ENCODE data around the gene VTN. TPM values are rescaled to one million over a fixed set of nuclear protein-coding genes. Genes with fewer than 3 reads are reported as not detected.

The VTN gene
- total and polyA plus RNA-seq, 4 experiments from 2014 or later: 0.28 TPM; not detected in 3

- Mint-ChIP-seq H3K4me1 (peaks cover 0 to 1% (median 0%) of the 10 kb centered on the region in 4 donors), H3K27ac (no peak overlapping the region), H3K27me3 (no peaks in the 10 kb centered on the region), H3K4me3 (no peak overlapping the region), H3K36me3 (peaks cover 34 to 75% of the 10 kb centered on the region in 2 donors), H3K9me3 (no peaks in the 10 kb centered on the region)
- no peaks in the 10 kb centered on the region for H3K27me3 ChIP-seq (ENCODE audit: insufficient read depth, low read length)
- CTCF ChIA-PET (ENCODE audit: partially characterized antibody): no interaction called here
- no peaks in the 10 kb centered on the region for H3K4me1 ChIP-seq (ENCODE audit: insufficient read depth, low read length)
- DNase-seq: no peak
- POLR2A ChIA-PET (ENCODE audit: partially characterized antibody): interaction anchor here (3.8 kb wide), 2 partner anchors 9 to 13 kb away, joined by 17 to 21 read pairs; partner anchors contain the start of genes IFT20, POLDIP2 and TNFAIP1
- H3K27ac ChIP-seq (ENCODE audit: low read depth, low read length): no peak overlapping the region
- no peak overlapping the region for H3K4me3 ChIP-seq (ENCODE audit: low read length in 2 of 2)
- H3K9me3 ChIP-seq (ENCODE audit: control insufficient read depth in 1 of 2, low read length in 2 of 2): no peaks in the 10 kb centered on the region
- peaks cover 84% of the 10 kb centered on the region for H3K36me3 ChIP-seq (ENCODE audit: insufficient read depth, low read length)
- intact Hi-C loops (cut with micrococcal nuclease): no loop called here
These were observed 25.6 kb downstream of the VTN start for GRCh38 chr17:28344435-28344901.

DNA sequence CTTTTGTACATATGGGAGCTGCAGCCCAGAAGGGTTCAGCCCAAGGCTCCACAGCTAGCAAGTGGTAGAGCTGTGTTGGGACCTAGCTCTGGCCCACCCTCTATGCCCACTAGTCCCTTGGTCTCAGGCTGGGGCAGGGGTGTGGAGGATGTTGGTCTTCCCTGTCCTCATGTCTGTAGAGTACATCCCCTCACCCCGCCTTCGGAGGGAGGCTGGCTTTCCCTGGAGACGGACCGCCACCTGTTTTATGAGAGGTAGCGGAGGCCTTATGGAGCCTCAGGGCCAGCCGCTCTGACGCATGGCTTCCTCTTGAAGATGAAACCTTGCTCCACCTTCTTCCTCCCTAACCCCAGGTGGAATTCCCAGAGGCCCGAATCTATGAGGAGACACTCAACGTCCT is 26.1 kb downstream of the VTN start:
- Mint-ChIP-seq H3K4me1 (peaks cover 0 to 5% (median under 1%) of the 10 kb centered on the region in 4 donors), H3K4me3 (no peak overlapping the region), H3K27ac (peak overlapping the region in 2 of 7 donors; percentile 29 to 46), H3K27me3 (no peaks in the 10 kb centered on the region), H3K9me3 (no peaks in the 10 kb centered on the region), H3K36me3 (peaks cover 34 to 77% of the 10 kb centered on the region in 2 donors)
- no peaks in the 10 kb centered on the region for H3K4me1 ChIP-seq (ENCODE audit: insufficient read depth, low read length)
- H3K4me3 ChIP-seq (ENCODE audit: low read length in 2 of 2): no peak overlapping the region
- ChIA-PET POLR2A (ENCODE audit: partially characterized antibody) (interaction anchor here (0.9 kb wide), 1 partner anchor 13 kb away, joined by 4 read pairs; the partner anchor contains the start of gene POLDIP2), CTCF (ENCODE audit: partially characterized antibody) (no interaction called here)
- intact Hi-C loops (cut with micrococcal nuclease): no loop called here
- no peaks in the 10 kb centered on the region for H3K9me3 ChIP-seq (ENCODE audit: control insufficient read depth in 1 of 2, low read length in 2 of 2)
- H3K36me3 ChIP-seq (ENCODE audit: insufficient read depth, low read length): peaks cover 86% of the 10 kb centered on the region
- no peaks in the 10 kb centered on the region for H3K27me3 ChIP-seq (ENCODE audit: insufficient read depth, low read length)
- no peak overlapping the region for H3K27ac ChIP-seq (ENCODE audit: low read depth, low read length)
- no peak for DNase-seq

DNA sequence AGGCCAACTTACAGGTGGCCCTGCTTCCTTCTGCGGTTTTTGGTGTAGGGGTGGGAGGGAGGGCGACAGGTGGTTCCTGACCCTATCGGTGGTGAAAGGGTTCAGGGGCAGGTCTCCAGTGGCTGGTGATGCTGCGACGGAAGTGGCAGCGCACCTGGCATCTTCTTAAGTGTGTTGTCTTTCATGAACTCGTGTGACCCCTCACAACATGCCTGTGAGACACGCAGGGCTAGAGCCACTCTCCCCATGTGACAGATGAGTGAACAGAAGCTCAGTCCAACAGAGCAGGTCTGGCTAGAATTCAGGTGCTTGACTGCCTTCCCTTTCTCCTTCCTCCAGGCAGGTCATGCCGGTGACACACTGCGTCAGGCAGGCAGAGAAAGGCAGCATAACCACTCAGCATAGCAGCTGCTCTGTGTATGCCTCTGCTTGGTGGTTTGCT is 26.6 kb downstream of the VTN start:
- Histone ChIP-seq H3K4me1 (ENCODE audit: insufficient read depth, low read length) (no peaks in the 10 kb centered on the region), H3K4me3 (ENCODE audit: low read length in 2 of 2) (no peak overlapping the region), H3K9me3 (ENCODE audit: control insufficient read depth in 1 of 2, low read length in 2 of 2) (no peaks in the 10 kb centered on the region), H3K27ac (ENCODE audit: low read depth, low read length) (no peak overlapping the region), H3K27me3 (ENCODE audit: insufficient read depth, low read length) (no peaks in the 10 kb centered on the region), H3K36me3 (ENCODE audit: insufficient read depth, low read length) (peaks cover 82% of the 10 kb centered on the region)
- no peak for DNase-seq
- Mint-ChIP-seq H3K4me1 (peaks cover 0 to 8% (median under 1%) of the 10 kb centered on the region in 4 donors), H3K4me3 (no peak overlapping the region), H3K9me3 (no peaks in the 10 kb centered on the region), H3K27ac (peak overlapping the region in 2 of 7 donors; percentile 29 to 46), H3K27me3 (no peaks in the 10 kb centered on the region), H3K36me3 (peaks cover 34 to 75% of the 10 kb centered on the region in 2 donors)
- ChIA-PET CTCF (ENCODE audit: partially characterized antibody) (no interaction called here), POLR2A (ENCODE audit: partially characterized antibody) (interaction anchor here (0.9 kb wide), 1 partner anchor 14 kb away, joined by 4 read pairs; the partner anchor contains the start of gene POLDIP2)
- intact Hi-C loops (cut with micrococcal nuclease): no loop called here

GRCh38 chr17:28342313-28342712 is 27.8 kb downstream of the VTN start:
- Histone ChIP-seq H3K27ac (ENCODE audit: low read depth, low read length) (no peak overlapping the region), H3K9me3 (ENCODE audit: control insufficient read depth in 1 of 2, low read length in 2 of 2) (no peaks in the 10 kb centered on the region), H3K4me1 (ENCODE audit: insufficient read depth, low read length) (peaks cover 4% of the 10 kb centered on the region), H3K36me3 (ENCODE audit: insufficient read depth, low read length) (peaks cover 74% of the 10 kb centered on the region), H3K27me3 (ENCODE audit: insufficient read depth, low read length) (no peaks in the 10 kb centered on the region), H3K4me3 (ENCODE audit: low read length in 2 of 2) (no peak overlapping the region)
- no peaks in the 10 kb centered on the region for H3K9me3 Mint-ChIP-seq
- peak overlapping the region in 1 of 7 donors; percentile 77 for H3K27ac Mint-ChIP-seq
- H3K4me1 Mint-ChIP-seq: peaks cover 3 to 20% (median 6%) of the 10 kb centered on the region in 4 donors
- H3K4me3 Mint-ChIP-seq: no peak overlapping the region
- ChIA-PET CTCF (ENCODE audit: partially characterized antibody) (no interaction called here), POLR2A (ENCODE audit: partially characterized antibody) (no interaction called here)
- H3K27me3 Mint-ChIP-seq: no peaks in the 10 kb centered on the region
- peaks cover 31 to 67% of the 10 kb centered on the region in 2 donors for H3K36me3 Mint-ChIP-seq
- intact Hi-C loops (cut with micrococcal nuclease): no loop called here
- no peak for DNase-seq

DNA sequence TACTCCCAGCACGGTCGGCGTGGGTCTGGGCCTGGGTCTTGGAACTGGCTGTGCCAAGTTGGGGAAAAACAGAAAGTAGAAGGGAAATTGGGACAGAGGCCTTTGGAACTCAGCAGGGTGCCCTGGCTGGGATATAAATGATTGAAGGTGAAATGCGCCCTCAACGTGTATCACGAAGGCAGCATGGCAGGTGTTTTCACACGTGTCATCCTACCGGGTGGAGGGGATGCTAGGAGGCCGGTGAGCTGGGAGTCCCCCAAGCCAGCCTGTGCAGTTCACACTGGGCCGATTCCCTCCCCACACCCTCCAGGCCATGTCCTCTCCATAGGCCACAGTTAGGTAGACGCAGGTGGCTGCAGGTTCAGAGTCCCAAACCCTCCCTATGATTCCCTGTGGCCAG is 28.6 kb downstream of the VTN start:
- H3K4me3 Mint-ChIP-seq: no peak overlapping the region
- Histone ChIP-seq H3K36me3 (ENCODE audit: insufficient read depth, low read length) (peaks cover 68% of the 10 kb centered on the region), H3K9me3 (ENCODE audit: control insufficient read depth in 1 of 2, low read length in 2 of 2) (no peaks in the 10 kb centered on the region), H3K27me3 (ENCODE audit: insufficient read depth, low read length) (no peaks in the 10 kb centered on the region), H3K27ac (ENCODE audit: low read depth, low read length) (no peak overlapping the region), H3K4me3 (ENCODE audit: low read length in 2 of 2) (no peak overlapping the region), H3K4me1 (ENCODE audit: insufficient read depth, low read length) (peaks cover 9% of the 10 kb centered on the region)
- POLR2A ChIA-PET (ENCODE audit: partially characterized antibody): no interaction called here
- H3K9me3 Mint-ChIP-seq: no peaks in the 10 kb centered on the region
- H3K27ac Mint-ChIP-seq: no peak overlapping the region
- peaks cover 10 to 28% (median 14%) of the 10 kb centered on the region in 4 donors for H3K4me1 Mint-ChIP-seq
- H3K36me3 Mint-ChIP-seq: peaks cover 24 to 59% of the 10 kb centered on the region in 2 donors
- intact Hi-C loops (cut with micrococcal nuclease): no loop called here
- H3K27me3 Mint-ChIP-seq: no peaks in the 10 kb centered on the region
- CTCF ChIA-PET (ENCODE audit: partially characterized antibody): no interaction called here
- no peak for DNase-seq

- H3K36me3 ChIP-seq (ENCODE audit: insufficient read depth, low read length): peaks cover 57% of the 10 kb centered on the region
- H3K27me3 ChIP-seq (ENCODE audit: insufficient read depth, low read length): no peaks in the 10 kb centered on the region
- Mint-ChIP-seq H3K27me3 (no peaks in the 10 kb centered on the region), H3K9me3 (no peaks in the 10 kb centered on the region), H3K4me3 (no peak overlapping the region), H3K4me1 (peaks cover 14 to 34% (median 21%) of the 10 kb centered on the region in 4 donors), H3K27ac (no peak overlapping the region), H3K36me3 (peaks cover 19 to 50% of the 10 kb centered on the region in 2 donors)
- no peak overlapping the region for H3K27ac ChIP-seq (ENCODE audit: low read depth, low read length)
- ChIA-PET POLR2A (ENCODE audit: partially characterized antibody) (no interaction called here), CTCF (ENCODE audit: partially characterized antibody) (no interaction called here)
- H3K4me3 ChIP-seq (ENCODE audit: low read length in 2 of 2): no peak overlapping the region
- DNase-seq: no peak
- peaks cover 16% of the 10 kb centered on the region for H3K4me1 ChIP-seq (ENCODE audit: insufficient read depth, low read length)
- H3K9me3 ChIP-seq (ENCODE audit: control insufficient read depth in 1 of 2, low read length in 2 of 2): no peaks in the 10 kb centered on the region
- intact Hi-C loops (cut with micrococcal nuclease): no loop called here
These were observed 29.7 kb downstream of the VTN start for GRCh38 chr17:28340374-28340773.

DNA sequence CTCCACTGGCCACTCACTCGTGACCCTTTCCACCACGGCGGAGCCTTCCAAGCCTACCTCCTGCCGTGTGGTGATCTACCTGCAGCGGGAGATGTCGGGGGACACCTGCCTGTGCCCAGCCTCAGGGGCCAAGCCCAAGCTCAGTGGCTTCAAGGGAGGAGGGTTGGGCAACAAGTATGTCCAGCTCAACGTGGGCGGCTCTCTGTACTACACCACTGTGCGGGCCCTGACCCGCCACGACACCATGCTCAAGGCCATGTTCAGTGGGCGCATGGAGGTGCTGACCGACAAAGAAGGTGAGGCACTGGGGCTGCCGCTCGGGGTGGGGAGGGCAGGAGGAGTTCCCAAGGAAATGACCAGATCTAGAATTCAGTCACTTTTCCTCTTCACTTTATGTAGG is 30.7 kb downstream of the VTN start:
- Histone ChIP-seq H3K27ac (ENCODE audit: low read depth, low read length) (no peak overlapping the region), H3K36me3 (ENCODE audit: insufficient read depth, low read length) (peaks cover 48% of the 10 kb centered on the region), H3K4me1 (ENCODE audit: insufficient read depth, low read length) (peaks cover 21% of the 10 kb centered on the region), H3K9me3 (ENCODE audit: control insufficient read depth in 1 of 2, low read length in 2 of 2) (no peaks in the 10 kb centered on the region), H3K27me3 (ENCODE audit: insufficient read depth, low read length) (no peaks in the 10 kb centered on the region), H3K4me3 (ENCODE audit: low read length in 2 of 2) (no peak overlapping the region)
- no peak for DNase-seq
- ChIA-PET POLR2A (ENCODE audit: partially characterized antibody) (no interaction called here), CTCF (ENCODE audit: partially characterized antibody) (no interaction called here)
- Mint-ChIP-seq H3K36me3 (peaks cover 19 to 44% of the 10 kb centered on the region in 2 donors), H3K4me1 (peaks cover 21 to 41% (median 28%) of the 10 kb centered on the region in 4 donors), H3K9me3 (no peaks in the 10 kb centered on the region), H3K27me3 (no peaks in the 10 kb centered on the region), H3K27ac (peak overlapping the region in 1 of 7 donors; percentile 46), H3K4me3 (no peak overlapping the region)
- intact Hi-C loops (cut with micrococcal nuclease): no loop called here
